Activated CD8-positive, alpha-beta memory T cell treated with anti-CD3 and anti-CD28 coated beads for 24 hours (primary cell): Measurements from ENCODE around the gene AKT3.
"Not testable (repeated sequence)": the region's sequence is repeated elsewhere in the genome, so short reads cannot be mapped to it uniquely, and the experiment has no call there.

Source experiments
- DNase-seq: peaks from one replicate; pipeline ENCODE4 v3.0.0-alpha.2; 2020

Gene AKT3

GRCh38 chr1:243837907-243838535 is 12.0 kb downstream of the AKT3 start:
- DNase-seq = no peak

- DNase-seq = no peak
Observed at GRCh38 chr1:243834130-243834529, 15.9 kb downstream of the AKT3 start.

GRCh38 chr1:243831463-243831862 is 18.6 kb downstream of the AKT3 start:
- no peak for DNase-seq

- DNase-seq = no peak
Observed at GRCh38 chr1:243827206-243827605, 22.8 kb downstream of the AKT3 start.

- not testable (repeated sequence) for DNase-seq
Observed at GRCh38 chr1:243824907-243825306, 25.1 kb downstream of the AKT3 start.

GRCh38 chr1:243821177-243821680 is 28.8 kb downstream of the AKT3 start:
- DNase-seq = no peak

GRCh38 chr1:243819438-243819839 is 30.6 kb downstream of the AKT3 start:
- no peak for DNase-seq

GRCh38 chr1:243818978-243819377 is 31.1 kb downstream of the AKT3 start:
- no peak for DNase-seq

- no peak for DNase-seq
Observed at GRCh38 chr1:243814718-243815117, 35.3 kb downstream of the AKT3 start.

GRCh38 chr1:243807346-243807745 is 42.7 kb downstream of the AKT3 start:
- DNase-seq = not testable (repeated sequence)

- no peak for DNase-seq
Observed at GRCh38 chr1:243806310-243806709, 43.7 kb downstream of the AKT3 start.

- no peak for DNase-seq
Observed at GRCh38 chr1:243802736-243803135, 47.3 kb downstream of the AKT3 start.

- DNase-seq = no peak
Observed at GRCh38 chr1:243801378-243801777, 48.7 kb downstream of the AKT3 start.

GRCh38 chr1:243799908-243800307 is 50.1 kb downstream of the AKT3 start:
- no peak for DNase-seq

GRCh38 chr1:243798726-243799125 is 51.3 kb downstream of the AKT3 start:
- no peak for DNase-seq

GRCh38 chr1:243796016-243796415 is 54.0 kb downstream of the AKT3 start:
- no peak for DNase-seq

GRCh38 chr1:243793298-243793697 is 56.7 kb downstream of the AKT3 start:
- DNase-seq = no peak

- no peak for DNase-seq
Observed at GRCh38 chr1:243792891-243793290, 57.2 kb downstream of the AKT3 start.

GRCh38 chr1:243792401-243792800 is 57.6 kb downstream of the AKT3 start:
- DNase-seq = no peak

GRCh38 chr1:243791586-243792267 is 58.3 kb downstream of the AKT3 start:
- DNase-seq = no peak

GRCh38 chr1:243790404-243790803 is 59.6 kb downstream of the AKT3 start:
- DNase-seq = no peak

- no peak for DNase-seq
Observed at GRCh38 chr1:243786531-243786930, 63.5 kb downstream of the AKT3 start.

GRCh38 chr1:243784506-243784905 is 65.5 kb downstream of the AKT3 start:
- no peak for DNase-seq

- no peak for DNase-seq
Observed at GRCh38 chr1:243783714-243784113, 66.3 kb downstream of the AKT3 start.
